Measurements from ENCODE around the gene RBPJ. TPM values are rescaled to one million over a fixed set of nuclear protein-coding genes. Genes with fewer than 3 reads are reported as not detected.

RBPJ gene
- total and polyA plus RNA-seq, 2 experiments from 2014 or later, result 73.7 to 74.5 TPM

- no peak overlapping the region for H2AFZ ChIP-seq
- H3K4me1 ChIP-seq (ENCODE audit: insufficient read depth), result no peaks in the 10 kb centered on the region
- H3K4me3 ChIP-seq, result no peak overlapping the region
- 91% methylated on average over 8 of the region's 8 CpGs for WGBS (ENCODE audit: low lambda C conversion rate, missing lambda C conversion rate)
- H3K27ac ChIP-seq, result no peak overlapping the region
- no peak for DNase-seq (ENCODE audit: low spot score)
- no peaks in the 10 kb centered on the region for H3K79me2 ChIP-seq
- H4K20me1 ChIP-seq (ENCODE audit: insufficient read depth, poor library complexity, severe bottlenecking), result no peaks in the 10 kb centered on the region
- no peak for TF ChIP-seq EZH2 (IDR thresholded peaks at IDR 0.05; ENCODE audit: borderline replicate concordance)
- no peak for TF ChIP-seq CTCF (IDR thresholded peaks at IDR 0.05; ENCODE audit: poor library complexity)
- H3K4me2 ChIP-seq, result no peak overlapping the region
- H3K27me3 ChIP-seq, result no peaks in the 10 kb centered on the region
- H3K36me3 ChIP-seq (replicated peaks; ENCODE audit: insufficient read depth, low read depth), result no peaks in the 10 kb centered on the region
- H3K9me3 ChIP-seq (ENCODE audit: low read depth), result no peaks in the 10 kb centered on the region
- no peaks in the 10 kb centered on the region for H3K9me2 ChIP-seq (replicated peaks; ENCODE audit: insufficient read depth)
Observed at GRCh38 chr4:26284536-26284935, 36.3 kb upstream of the RBPJ start.

- TF ChIP-seq EZH2phosphoT487 (IDR thresholded peaks at IDR 0.05; ENCODE audit: low read depth, severe bottlenecking, unreplicated experiment), result no peak
- no peak for TF ChIP-seq CTCF (IDR thresholded peaks at IDR 0.05; ENCODE audit: poor library complexity)
- no peak for TF ChIP-seq EZH2 (IDR thresholded peaks at IDR 0.05; ENCODE audit: borderline replicate concordance)
- Histone ChIP-seq H3K27me3 (no peaks in the 10 kb centered on the region), H3K9me2 (replicated peaks; ENCODE audit: insufficient read depth) (no peaks in the 10 kb centered on the region), H3K36me3 (replicated peaks; ENCODE audit: insufficient read depth, low read depth) (no peaks in the 10 kb centered on the region), H3K4me3 (no peak overlapping the region), H3K9me3 (ENCODE audit: low read depth) (no peaks in the 10 kb centered on the region), H3K27ac (no peak overlapping the region), H3K4me2 (no peak overlapping the region), H3K4me1 (ENCODE audit: insufficient read depth) (no peaks in the 10 kb centered on the region), H4K20me1 (ENCODE audit: insufficient read depth, poor library complexity, severe bottlenecking) (no peaks in the 10 kb centered on the region), H3K79me2 (no peaks in the 10 kb centered on the region), H2AFZ (no peak overlapping the region)
- 93% methylated on average over 4 of the region's 4 CpGs for WGBS (ENCODE audit: low lambda C conversion rate, missing lambda C conversion rate)
- no peak for DNase-seq (ENCODE audit: low spot score)
Observed at GRCh38 chr4:26285272-26285671, 35.5 kb upstream of the RBPJ start.

GRCh38 chr4:26287756-26288155, 33.1 kb upstream of the RBPJ start:
- Histone ChIP-seq H3K27me3 (no peaks in the 10 kb centered on the region), H3K27ac (no peak overlapping the region), H4K20me1 (ENCODE audit: insufficient read depth, poor library complexity, severe bottlenecking) (no peaks in the 10 kb centered on the region), H3K36me3 (replicated peaks; ENCODE audit: insufficient read depth, low read depth) (no peaks in the 10 kb centered on the region), H3K4me1 (ENCODE audit: insufficient read depth) (no peaks in the 10 kb centered on the region), H3K9me3 (ENCODE audit: low read depth) (no peaks in the 10 kb centered on the region), H3K4me2 (no peak overlapping the region), H3K79me2 (no peaks in the 10 kb centered on the region), H3K9me2 (replicated peaks; ENCODE audit: insufficient read depth) (no peaks in the 10 kb centered on the region), H3K4me3 (no peak overlapping the region), H2AFZ (no peak overlapping the region)
- no peak for DNase-seq (ENCODE audit: low spot score)
- TF ChIP-seq EZH2 (IDR thresholded peaks at IDR 0.05; ENCODE audit: borderline replicate concordance), result no peak
- TF ChIP-seq EZH2phosphoT487 (IDR thresholded peaks at IDR 0.05; ENCODE audit: low read depth, severe bottlenecking, unreplicated experiment), result no peak
- TF ChIP-seq CTCF (IDR thresholded peaks at IDR 0.05; ENCODE audit: poor library complexity), result no peak
- no CpG with 5 or more reads among the region's 1 CpG for WGBS (ENCODE audit: low lambda C conversion rate, missing lambda C conversion rate)

- 84% methylated on average over 4 of the region's 4 CpGs for WGBS (ENCODE audit: low lambda C conversion rate, missing lambda C conversion rate)
- Histone ChIP-seq H3K27me3 (no peaks in the 10 kb centered on the region), H3K36me3 (replicated peaks; ENCODE audit: insufficient read depth, low read depth) (no peaks in the 10 kb centered on the region), H2AFZ (no peak overlapping the region), H4K20me1 (ENCODE audit: insufficient read depth, poor library complexity, severe bottlenecking) (no peaks in the 10 kb centered on the region), H3K27ac (no peak overlapping the region), H3K9me3 (ENCODE audit: low read depth) (no peaks in the 10 kb centered on the region), H3K79me2 (no peaks in the 10 kb centered on the region), H3K4me2 (no peak overlapping the region), H3K9me2 (replicated peaks; ENCODE audit: insufficient read depth) (no peaks in the 10 kb centered on the region), H3K4me3 (no peak overlapping the region), H3K4me1 (ENCODE audit: insufficient read depth) (no peaks in the 10 kb centered on the region)
- TF ChIP-seq EZH2 (IDR thresholded peaks at IDR 0.05; ENCODE audit: borderline replicate concordance) (no peak), CTCF (IDR thresholded peaks at IDR 0.05; ENCODE audit: poor library complexity) (no peak), EZH2phosphoT487 (IDR thresholded peaks at IDR 0.05; ENCODE audit: low read depth, severe bottlenecking, unreplicated experiment) (no peak)
- DNase-seq (ENCODE audit: low spot score), result no peak
Observed at GRCh38 chr4:26288355-26288909, 32.4 kb upstream of the RBPJ start.
